MM.1S (cell line): ENCODE data around the gene HCRTR1.

Experiments used
- DNase-seq: peaks from one replicate; pipeline ENCODE4 v3.0.0-alpha.2; 2015
- H2AFZ ChIP-seq: fragments of 300-600 bp; sonication (generic); 2 replicates; pipeline ENCODE4 v1.6.0; 2016; ENCODE audit warnings: antibody characterized with exemption, low read length
- H3F3A ChIP-seq: fragments of 300-600 bp; sonication (generic); 2 replicates; pipeline ENCODE4 v1.6.1; 2016; ENCODE audit warnings: mild to moderate bottlenecking, antibody characterized with exemption, low read length, moderate library complexity, mixed read lengths; ENCODE audit not compliant: insufficient read depth
- H3K27ac ChIP-seq: fragments of 300-600 bp; sonication (generic); 2 replicates; pipeline ENCODE4 v1.5.1; 2016; ENCODE audit warnings: mild to moderate bottlenecking, low read length
- H3K27me3 ChIP-seq: fragments of 300-600 bp; sonication (generic); replicated peaks from 2 replicates; pipeline ENCODE4 v1.6.0; 2016; ENCODE audit warnings: low read length; ENCODE audit not compliant: insufficient read depth
- H3K36me3 ChIP-seq: fragments of 300-600 bp; sonication (generic); replicated peaks from 2 replicates; pipeline ENCODE4 v1.6.1; 2016; ENCODE audit warnings: mild to moderate bottlenecking, low read length, mixed read lengths; ENCODE audit not compliant: insufficient read depth
- H3K4me1 ChIP-seq: fragments of 300-600 bp; sonication (generic); 2 replicates; pipeline ENCODE4 v1.6.1; 2016; ENCODE audit warnings: low read length, mixed read lengths
- H3K4me2 ChIP-seq: fragments of 300-600 bp; sonication (generic); 2 replicates; pipeline ENCODE4 v1.6.0; 2016; ENCODE audit warnings: low read depth, low read length
- H3K4me3 ChIP-seq: fragments of 300-600 bp; sonication (generic); 2 replicates; pipeline ENCODE4 v1.5.1; 2016; ENCODE audit warnings: low read length, mixed read lengths
- H3K79me2 ChIP-seq: fragments of 300-600 bp; sonication (generic); 2 replicates; pipeline ENCODE4 v1.6.1; 2016; ENCODE audit warnings: mixed run types, low read length, mixed read lengths
- H3K9ac ChIP-seq: fragments of 300-600 bp; sonication (generic); 2 replicates; pipeline ENCODE4 v1.6.1; 2016; ENCODE audit warnings: low read length, mixed read lengths
- H3K9me2 ChIP-seq: fragments of 300-600 bp; sonication (generic); replicated peaks from 2 replicates; pipeline ENCODE4 v1.6.1; 2016; ENCODE audit warnings: mild to moderate bottlenecking, low read length, mixed read lengths; ENCODE audit not compliant: insufficient read depth
- H3K9me3 ChIP-seq: fragments of 300-600 bp; sonication (generic); replicated peaks from 2 replicates; pipeline ENCODE4 v1.6.1; 2016; ENCODE audit warnings: mild to moderate bottlenecking, low read length, mixed read lengths; ENCODE audit not compliant: insufficient read depth
- H4K20me1 ChIP-seq: fragments of 300-600 bp; sonication (generic); 2 replicates; pipeline ENCODE4 v1.6.1; 2016; ENCODE audit warnings: mild to moderate bottlenecking, low read length, moderate library complexity, mixed read lengths; ENCODE audit not compliant: insufficient read depth
- CTCF ChIP-seq: fragments of 300-600 bp; sonication (generic); IDR thresholded peaks from 2 replicates; pipeline ENCODE4 v1.5.1; 2016; ENCODE audit warnings: antibody characterized with exemption, low read length, mixed read lengths
- EZH2 ChIP-seq: fragments of 300-600 bp; sonication (generic); optimal IDR thresholded peaks from 2 replicates; pipeline ENCODE3; 2017; ENCODE audit warnings: low read depth, mild to moderate bottlenecking, antibody characterized with exemption, low read length, mixed read lengths
- EZH2phosphoT487 ChIP-seq: fragments of 300-600 bp; sonication (generic); IDR thresholded peaks from 2 replicates; pipeline ENCODE4 v1.6.1; 2018; ENCODE audit warnings: antibody characterized with exemption, low read length

Gene HCRTR1

GRCh38 chr1:31673433-31673832 lies 55.9 kb downstream of the HCRTR1 start:
- no peaks in the 10 kb centered on the region for H3F3A ChIP-seq
- no peaks in the 10 kb centered on the region for H3K36me3 ChIP-seq
- H4K20me1 ChIP-seq, result no peaks in the 10 kb centered on the region

DNA sequence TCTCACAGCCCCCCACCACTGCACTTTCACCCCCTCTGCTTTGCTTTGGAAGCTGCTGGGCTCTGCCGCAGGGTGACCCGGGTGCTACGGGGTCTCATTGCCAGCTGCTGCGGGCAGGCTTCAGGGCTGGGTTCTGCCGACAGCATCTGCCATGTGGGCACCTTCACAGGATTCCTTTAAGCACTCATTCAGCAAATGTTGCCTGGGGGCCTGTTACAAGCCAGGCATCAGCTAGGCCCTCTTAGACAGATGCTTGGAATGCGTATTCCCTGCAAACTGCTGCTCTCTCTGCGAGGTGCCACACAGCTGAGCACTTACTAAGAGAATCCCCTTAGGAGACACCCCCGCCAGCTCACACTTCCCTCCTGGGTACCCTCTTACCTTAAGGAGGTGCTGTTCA lies 57.1 kb downstream of the HCRTR1 start:
- no peak overlapping the region for H3K9ac ChIP-seq
- H3K9me3 ChIP-seq, result no peaks in the 10 kb centered on the region
- no peak for TF ChIP-seq EZH2
- TF ChIP-seq CTCF, result no peak
- no peak for TF ChIP-seq EZH2phosphoT487
- H3K79me2 ChIP-seq, result no peaks in the 10 kb centered on the region
- H2AFZ ChIP-seq, result no peak overlapping the region
- H3F3A ChIP-seq, result no peaks in the 10 kb centered on the region
- H3K4me3 ChIP-seq, result no peak overlapping the region
- no peaks in the 10 kb centered on the region for H3K4me1 ChIP-seq
- no peak overlapping the region for H3K4me2 ChIP-seq
- H3K9me2 ChIP-seq, result no peaks in the 10 kb centered on the region
- no peak overlapping the region for H3K27ac ChIP-seq
- H3K36me3 ChIP-seq, result no peaks in the 10 kb centered on the region
- no peaks in the 10 kb centered on the region for H4K20me1 ChIP-seq
- peaks cover 97% of the 10 kb centered on the region for H3K27me3 ChIP-seq
- no peak for DNase-seq

More at GRCh38 chr1:31673433-31673832, 55.9 kb downstream of the HCRTR1 start:
- no peak overlapping the region for H3K9ac ChIP-seq
- H3K27ac ChIP-seq, result no peak overlapping the region
- no peak overlapping the region for H3K4me3 ChIP-seq
- H3K4me1 ChIP-seq, result 0 out of 2 replicates have a peak, but pooled peaks cover 3% of the 10 kb centered on the region
- no peaks in the 10 kb centered on the region for H3K79me2 ChIP-seq
- DNase-seq, result no peak
- no peaks in the 10 kb centered on the region for H3K9me3 ChIP-seq
- TF ChIP-seq EZH2phosphoT487 (no peak), CTCF (no peak), EZH2 (no peak)
- no peak overlapping the region for H2AFZ ChIP-seq
- H3K9me2 ChIP-seq, result no peaks in the 10 kb centered on the region
- H3K27me3 ChIP-seq, result peaks cover 97% of the 10 kb centered on the region
- H3K4me2 ChIP-seq, result no peak overlapping the region

DNA sequence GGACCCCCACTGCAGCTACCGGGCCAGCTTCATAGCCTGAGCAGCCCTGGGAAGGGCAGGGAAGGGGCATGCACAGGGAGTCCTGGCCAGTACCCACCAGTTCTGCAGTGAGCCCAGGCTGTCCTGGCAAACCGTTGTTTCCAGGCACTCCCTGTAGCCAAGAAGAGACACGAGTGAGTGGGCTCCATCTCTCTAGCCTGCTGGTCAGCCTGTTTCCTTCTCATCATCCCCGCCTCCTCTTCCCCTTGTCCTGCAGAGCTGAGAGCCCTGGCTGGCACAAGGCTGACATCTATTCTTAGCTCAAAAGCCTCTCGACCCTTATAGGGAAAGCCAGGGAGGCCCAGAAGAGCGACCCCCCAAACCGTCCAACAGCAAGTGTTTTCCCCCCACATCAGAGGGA lies 57.7 kb downstream of the HCRTR1 start:
- no peaks in the 10 kb centered on the region for H3F3A ChIP-seq
- H3K4me1 ChIP-seq, result no peaks in the 10 kb centered on the region
- H3K9me2 ChIP-seq, result no peaks in the 10 kb centered on the region
- no peak for TF ChIP-seq EZH2
- no peak for TF ChIP-seq CTCF
- no peak for TF ChIP-seq EZH2phosphoT487
- no peaks in the 10 kb centered on the region for H3K9me3 ChIP-seq
- no peak overlapping the region for H3K4me3 ChIP-seq
- H3K9ac ChIP-seq, result no peak overlapping the region
- H3K4me2 ChIP-seq, result no peak overlapping the region
- H3K36me3 ChIP-seq, result no peaks in the 10 kb centered on the region
- H3K27ac ChIP-seq, result no peak overlapping the region
- H2AFZ ChIP-seq, result no peak overlapping the region
- H4K20me1 ChIP-seq, result no peaks in the 10 kb centered on the region
- H3K79me2 ChIP-seq, result no peaks in the 10 kb centered on the region
- H3K27me3 ChIP-seq, result peaks cover 97% of the 10 kb centered on the region
- no peak for DNase-seq
